GM18519 (cell line): ENCODE data around the gene ACOT7.

Experiments used
- ATAC-seq: cut with Tn5 transposase; IDR thresholded peaks from one replicate; pipeline ENCODE4 v1.9.1; 2021; ENCODE audit warnings: mild to moderate bottlenecking, moderate library complexity; ENCODE audit not compliant: unreplicated experiment, low FRiP score

ACOT7 gene

DNA sequence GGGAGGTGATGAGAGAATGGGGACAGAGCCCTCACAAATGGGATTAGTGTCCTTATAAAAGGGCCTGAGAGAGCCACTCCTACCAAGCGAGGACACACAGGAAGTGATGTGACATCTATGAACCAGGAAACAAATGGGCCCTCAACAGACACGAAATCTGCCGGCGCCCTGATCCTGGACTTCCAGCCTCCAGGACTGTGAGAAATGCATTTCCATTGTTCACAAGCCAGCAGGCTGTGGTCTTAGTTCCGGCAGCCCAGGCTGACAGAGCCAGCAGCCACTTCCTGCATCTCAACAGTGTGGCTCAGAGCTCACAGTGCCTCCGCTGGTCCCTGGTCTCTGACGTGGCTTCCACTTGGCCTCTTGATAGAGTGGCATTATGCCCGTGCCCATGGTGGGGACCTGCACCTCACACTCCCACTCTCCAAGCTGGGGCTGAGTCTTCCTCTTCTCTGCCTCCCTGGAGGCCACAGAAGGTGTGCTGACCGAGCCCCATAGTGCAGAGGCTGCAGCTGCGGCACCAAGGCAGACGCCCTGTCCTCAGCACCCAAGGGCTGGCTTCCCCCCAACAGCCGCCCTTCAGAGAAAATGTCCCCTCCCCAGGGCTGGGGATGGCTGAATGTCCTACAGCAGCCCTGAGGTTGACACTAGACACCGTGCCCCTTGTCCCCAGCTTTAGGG lies 44.9 kb downstream of the ACOT7 start:
- no peak for ATAC-seq

DNA sequence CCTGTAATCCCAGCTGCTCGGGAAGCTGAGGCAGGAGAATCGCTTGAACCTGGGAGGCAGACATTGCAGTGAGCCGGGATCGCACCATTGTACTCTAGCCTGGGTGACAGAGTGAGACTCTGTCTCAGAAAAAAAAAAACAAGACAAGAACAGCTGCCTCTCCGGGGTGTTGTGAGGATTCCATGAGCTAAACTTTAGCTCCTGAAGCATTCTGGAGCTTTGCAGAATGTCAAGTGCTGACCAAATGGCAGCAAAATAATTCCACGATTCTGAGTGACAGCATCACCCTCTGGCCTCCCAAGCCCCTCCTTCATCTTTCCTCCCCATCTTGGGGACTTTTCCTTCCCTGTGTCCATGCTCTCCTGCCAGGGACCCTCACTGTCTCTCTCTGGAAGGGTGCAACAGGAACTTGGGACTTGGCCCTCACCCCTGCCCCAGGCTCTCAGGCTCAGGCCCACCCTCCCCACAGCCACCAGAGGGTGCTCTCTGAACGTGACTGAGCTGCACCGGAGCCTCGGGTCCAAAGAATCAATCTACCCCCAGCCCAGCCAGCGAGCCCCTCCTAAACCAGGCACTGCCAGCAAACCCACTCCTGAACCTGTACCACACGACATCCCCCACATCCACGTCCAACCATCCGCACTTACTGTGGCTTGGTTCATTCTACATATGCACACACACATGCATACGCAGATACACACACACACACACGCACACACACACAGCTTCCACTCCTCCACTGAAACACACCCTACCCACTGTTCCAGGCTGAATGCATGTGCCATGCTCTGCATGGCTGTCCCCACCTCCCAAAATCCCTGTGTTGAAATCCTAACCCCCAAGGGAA lies 45.7 kb downstream of the ACOT7 start:
- ATAC-seq = no peak

DNA sequence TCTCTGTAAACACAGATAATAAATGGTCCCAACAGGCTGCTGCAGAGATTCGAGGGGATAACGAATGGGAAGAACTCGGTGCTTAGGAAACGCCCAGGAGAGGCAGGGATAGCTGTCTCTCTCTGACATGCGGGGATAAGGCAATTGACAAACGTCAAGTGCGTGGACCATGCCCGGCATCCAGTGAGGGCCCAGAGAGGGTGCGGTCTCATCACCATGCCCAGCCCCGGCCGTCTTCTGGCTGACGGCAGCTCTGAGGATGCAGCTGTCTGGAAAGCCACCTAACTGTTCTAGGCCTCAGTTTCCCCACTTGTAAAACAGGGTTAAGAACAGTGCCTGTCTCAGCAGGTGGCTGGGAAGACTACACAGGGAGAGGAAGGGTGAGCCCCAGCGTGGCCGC lies 48.1 kb downstream of the ACOT7 start:
- ATAC-seq = no peak

DNA sequence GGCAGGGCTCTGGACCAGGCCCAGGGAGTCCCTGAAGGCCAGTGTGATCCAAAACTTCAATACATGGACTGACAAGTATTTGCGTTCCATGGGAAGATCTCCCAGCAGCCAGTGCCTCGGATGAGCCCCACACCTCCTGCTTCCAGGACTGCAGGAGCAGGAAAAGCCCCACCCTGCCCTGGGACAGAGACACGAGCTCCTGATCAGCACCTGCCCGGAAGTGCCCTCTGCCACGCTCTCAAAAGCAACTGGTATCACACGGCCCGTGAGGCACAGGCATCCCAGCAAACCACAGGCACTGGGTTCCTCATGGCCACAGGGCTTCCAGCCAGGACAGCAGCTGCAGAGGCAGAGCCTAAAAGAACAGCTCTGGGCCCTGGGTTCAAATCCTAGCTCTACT lies 48.6 kb downstream of the ACOT7 start:
- ATAC-seq = no peak

DNA sequence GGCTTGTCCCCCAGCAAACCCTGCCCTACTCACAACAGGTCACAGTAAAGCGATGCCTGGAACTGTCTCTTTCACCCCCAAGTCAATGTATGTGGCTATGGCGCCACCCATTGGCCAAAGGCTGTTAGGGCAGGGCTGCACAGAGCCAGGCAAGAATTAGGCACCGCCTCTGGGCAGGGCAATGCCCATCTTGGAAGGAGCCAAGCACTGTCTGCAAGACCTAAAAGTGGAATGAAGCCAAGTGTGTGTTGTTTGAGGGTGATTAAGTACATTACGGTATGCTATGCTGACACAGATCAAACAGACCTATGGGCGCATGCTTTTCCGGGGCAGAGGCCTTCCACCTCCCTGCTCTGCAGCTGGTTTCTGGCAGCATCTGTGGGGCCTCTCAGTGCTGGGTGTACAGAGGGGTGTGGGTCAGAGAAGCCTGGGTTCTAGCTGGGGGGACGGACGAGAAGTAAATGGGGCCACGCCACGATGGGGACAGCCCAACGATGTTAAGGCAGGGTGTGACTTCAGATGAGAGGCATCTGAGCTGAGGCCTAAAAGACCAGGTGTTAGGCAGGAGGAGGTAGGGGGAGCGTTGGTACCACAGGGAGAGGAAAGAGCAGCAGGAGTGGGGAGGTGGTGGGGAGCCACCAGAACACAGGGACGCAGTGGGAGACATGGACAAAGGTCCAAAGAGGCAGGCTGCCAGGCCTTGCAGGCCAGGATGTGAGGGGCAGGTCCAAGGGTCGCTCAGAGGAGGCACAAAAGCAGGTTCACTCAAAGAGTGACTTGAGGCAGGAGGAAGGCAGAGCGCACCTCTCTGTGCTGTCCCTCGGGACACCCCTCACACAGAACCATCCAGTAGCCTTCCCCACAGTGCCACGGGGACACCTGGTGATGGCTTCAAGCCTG lies 49.8 kb downstream of the ACOT7 start:
- ATAC-seq = no peak

DNA sequence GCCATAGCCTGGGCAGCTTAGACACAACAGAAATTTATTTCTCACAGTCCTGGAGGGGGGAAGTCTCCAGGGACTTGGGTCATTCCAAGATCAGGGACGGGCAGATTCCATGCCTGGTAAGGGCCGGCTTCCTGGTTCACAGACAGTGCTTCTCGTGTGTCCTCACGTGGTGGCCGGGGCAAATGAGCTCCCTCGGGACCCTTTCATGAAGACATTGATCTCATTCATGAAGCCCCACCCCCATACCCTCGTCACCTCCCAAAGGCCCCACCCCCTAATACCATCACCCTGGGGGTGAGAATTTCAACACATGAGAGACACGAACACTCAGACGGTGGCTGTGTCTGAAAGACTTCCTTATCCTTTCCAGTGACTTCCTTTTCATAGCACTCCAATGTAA lies 51.5 kb downstream of the ACOT7 start:
- ATAC-seq = no peak

DNA sequence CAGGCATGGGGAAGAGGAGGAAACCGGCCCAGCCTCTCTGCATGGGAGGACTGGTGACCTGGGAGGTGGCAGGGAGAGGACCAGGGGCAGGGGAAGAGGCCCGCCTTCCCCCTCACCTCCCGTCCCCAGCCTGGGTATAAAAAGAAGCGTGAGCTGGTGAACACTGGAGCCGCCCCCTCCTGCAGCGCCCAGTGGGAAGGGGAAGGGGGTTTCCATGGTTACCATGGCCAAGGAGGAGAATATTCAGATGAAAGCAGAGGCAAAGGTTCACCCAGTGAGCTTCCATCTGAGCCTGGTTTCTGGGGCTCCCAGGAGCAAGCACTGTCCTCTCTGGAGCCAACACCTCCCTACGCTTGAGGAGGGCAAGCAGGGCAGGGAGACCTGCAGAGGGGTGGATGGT lies 54.9 kb downstream of the ACOT7 start:
- no peak for ATAC-seq

DNA sequence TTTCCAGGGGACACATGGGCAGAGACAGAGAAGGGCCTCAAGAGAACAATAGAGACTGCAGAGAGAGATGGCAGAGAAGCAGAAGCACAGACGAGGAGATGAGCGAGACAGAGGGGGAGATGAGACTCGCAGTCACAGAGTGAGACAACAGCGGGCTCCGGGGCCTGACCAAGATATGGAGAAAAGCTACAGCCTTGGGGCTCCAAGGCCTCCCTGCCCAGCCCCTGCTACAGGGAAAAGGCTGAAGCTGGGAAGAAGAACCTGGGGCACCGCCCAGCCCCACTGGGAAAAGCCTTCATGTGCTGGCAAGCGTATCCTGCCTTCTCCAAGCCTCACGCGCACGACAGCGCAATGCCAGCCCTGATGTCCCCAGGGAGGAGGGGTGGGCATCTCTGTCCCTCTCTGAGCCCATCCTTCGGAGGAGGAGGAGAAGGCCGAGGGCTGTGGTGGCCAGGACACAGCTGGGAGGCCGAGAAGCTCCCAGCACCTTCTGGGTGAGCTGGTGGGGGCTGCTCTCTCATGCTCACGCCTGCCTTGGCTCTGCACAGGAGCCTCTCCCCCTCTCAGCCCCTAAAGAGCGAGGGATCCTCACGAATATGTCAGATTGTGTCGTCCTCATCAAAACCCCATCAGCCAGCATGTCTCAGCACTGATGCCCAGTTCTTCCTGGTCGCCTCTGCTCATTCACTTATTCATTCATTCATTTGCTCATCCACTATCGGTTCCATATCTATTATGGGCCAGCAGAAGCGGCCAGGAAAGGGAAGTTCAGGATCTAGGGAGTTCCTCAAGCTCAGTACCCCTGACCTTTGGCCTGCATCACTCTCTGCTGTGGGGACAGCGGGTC lies 56.6 kb downstream of the ACOT7 start:
- ATAC-seq = no peak

DNA sequence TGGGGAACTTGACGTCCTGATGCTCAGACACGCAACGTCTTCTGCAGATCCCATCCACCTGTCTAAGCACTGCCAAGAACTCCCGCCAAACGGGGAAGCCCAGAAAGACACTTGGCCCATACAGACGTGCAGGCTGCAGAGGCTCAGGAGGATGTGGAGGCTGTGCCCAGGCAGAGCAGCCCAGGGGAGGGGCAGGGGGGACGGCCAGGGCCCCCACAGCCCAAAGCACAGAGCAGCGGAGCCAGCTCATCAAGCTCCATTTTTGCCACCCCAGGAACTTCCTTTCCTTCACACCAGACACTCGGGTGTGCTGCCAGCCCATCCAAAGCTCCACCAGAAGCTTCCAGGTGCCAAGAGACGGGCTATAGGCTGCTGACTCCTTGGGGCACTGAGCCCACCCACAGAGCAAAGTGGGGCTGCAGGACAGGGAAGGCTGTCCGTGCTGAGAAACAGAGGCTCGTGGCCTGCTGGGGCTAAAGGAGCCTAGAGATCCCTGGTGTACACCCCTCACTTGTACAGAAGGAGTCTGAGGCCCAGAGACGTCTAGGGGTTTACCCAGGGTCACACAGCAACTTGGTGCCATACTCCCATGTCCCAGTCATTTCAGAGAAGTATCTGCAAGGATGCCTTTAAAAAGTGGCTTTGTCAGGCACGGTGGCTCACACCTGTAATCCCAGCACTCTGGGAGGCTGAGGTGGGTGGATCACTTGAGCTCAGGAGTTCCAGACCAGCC lies 59.1 kb downstream of the ACOT7 start:
- no peak for ATAC-seq

DNA sequence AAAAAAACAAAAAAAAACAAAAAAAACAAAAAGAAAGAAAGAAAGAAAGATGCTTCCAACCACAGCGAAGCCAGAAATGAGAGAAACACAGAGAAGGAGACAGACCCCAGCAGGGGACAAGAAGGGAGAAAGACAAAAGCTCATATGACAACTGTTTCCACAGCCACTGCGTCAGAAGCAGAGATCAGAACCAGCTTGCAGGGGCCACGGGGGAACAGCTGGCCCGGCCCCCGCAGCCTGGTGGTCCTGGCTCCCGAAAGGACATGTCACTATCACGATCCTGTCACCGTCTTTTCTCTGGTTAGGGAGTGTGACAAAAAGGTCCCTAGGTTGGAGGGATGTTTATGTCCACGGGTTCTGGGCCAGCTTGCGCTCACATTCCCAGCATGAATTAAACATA lies 60.7 kb downstream of the ACOT7 start:
- no peak for ATAC-seq

DNA sequence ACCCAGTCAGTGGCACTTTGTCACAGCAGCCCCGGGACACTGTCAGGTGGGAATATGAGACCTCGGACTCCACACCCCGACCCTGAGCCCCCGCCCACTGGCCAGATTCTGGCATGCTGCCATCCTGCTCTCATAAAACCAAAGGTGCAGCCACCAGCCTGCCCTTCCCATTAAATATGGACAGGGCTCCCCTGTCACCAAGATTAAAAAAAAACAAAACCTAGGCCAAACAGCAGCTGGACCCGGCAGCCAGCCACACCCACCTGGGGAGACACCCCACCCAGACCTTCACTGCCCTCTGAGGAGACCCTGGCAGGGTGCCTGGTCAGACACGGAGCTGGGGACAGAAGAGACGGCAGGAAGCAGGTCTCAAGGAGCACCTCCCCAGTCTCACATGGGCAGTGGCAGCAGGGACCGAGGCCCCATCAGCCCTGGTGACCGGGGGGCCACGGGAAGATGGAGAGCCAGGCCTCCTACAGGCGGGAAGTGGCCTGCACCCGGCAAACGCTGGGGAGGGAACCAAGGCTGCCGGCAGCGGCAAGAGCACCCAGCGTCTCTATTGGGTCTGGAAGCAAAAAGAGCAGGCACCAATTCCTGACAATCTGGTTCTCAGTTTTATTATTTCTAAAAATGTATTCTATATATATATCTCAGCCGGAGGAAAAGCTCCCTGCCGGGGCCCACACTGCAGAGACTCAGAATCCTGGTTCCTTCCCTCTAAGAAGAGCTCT lies 61.9 kb downstream of the ACOT7 start:
- no peak for ATAC-seq

DNA sequence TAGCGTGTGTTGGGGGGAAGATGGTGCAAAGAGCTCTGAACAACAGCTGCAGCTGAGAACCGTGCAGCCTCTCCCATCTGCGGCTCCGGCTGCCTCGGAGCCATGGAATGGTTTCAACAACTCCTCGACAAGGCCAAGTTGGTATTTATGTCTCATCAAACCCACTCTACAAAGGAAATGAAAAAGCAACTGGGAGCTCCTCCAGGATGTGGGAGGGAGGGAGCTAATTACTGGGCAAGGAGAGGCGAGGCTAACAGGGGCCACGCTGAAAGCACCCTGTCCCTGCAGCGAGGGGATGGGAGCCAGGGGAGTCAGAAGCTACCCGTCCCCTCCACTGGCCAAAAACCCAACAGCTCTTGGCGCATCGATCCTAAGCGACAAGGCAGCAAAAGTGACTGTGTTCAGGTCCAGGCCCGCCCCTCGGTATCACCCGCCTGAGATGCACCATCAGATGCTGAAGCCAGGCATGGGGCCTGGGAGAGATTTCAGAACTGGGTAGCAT lies 63.1 kb downstream of the ACOT7 start:
- no peak for ATAC-seq

DNA sequence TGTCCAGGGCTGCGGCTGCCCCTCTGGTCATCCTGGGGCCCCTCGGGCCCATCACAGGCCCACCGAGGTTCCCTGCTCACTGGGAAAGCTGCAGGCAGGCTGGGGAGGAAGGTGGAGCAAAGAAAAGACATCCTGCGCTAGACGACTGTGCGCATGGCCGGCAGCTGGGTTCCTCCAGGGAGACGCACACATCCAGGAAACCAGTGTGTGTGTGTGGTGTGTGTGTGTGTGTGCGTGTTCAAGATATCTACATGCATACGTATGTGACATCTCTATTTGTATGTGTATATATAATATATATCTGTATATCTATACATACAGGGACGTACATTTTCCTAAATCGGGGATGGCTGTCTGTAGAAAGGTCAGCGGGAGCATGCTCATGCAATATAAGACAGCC lies 63.7 kb downstream of the ACOT7 start:
- no peak for ATAC-seq

DNA sequence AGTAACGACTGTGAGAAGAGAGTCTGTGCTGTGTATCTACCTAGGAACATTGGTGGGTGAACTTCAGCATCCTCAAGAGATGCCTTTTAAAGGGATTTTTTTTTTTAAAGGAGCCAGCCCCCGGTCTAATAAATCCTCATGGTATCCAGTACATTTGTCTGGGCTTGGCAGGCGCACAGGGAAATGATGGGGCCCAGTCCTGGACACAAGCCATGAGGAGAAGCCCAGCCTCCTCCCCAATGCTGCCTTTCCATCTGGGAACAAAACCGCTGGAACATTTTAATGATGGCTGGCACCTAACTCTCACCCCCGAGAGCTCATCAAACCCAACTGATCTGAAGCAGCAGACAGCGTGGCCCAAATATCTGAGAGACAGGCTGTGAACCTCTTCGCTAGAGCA lies 64.2 kb downstream of the ACOT7 start:
- no peak for ATAC-seq

DNA sequence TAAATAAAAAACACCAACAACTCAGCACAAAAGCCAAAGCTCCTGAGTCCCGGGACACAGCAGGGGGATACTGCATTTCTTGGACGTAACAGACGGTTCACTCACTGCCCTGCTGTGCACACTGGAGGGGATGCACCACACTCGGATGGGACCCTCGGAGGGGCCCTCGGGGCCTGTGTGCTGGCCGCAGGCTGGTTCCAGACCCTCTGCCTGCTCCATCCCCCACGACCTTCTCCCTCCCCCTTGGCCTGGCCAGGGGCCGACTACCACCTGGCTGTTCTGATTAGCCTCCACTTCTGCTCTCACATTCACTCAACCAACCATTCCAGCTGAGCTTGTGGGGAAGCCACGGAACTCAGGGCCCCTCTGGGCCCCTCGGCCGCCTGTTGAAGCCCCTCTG lies 64.9 kb downstream of the ACOT7 start:
- ATAC-seq = no peak

DNA sequence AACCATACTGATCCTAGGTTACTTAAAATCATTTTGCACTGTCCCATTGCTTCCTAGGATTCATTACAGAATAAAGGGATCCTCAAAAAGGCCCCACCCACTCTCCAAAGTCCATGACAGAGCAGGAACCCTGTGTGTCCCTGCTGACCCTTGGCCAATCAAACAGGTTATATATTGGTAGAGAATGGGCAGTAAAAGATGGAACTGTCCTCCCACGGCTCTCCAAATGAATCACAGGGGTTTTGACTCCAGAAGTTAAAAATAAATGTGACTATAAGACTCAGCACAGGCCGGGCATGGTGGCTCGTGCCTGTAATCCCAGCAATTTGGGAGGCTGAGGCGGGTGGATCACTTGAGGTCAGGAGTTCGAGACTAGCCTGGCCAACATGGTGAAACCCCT lies 65.5 kb downstream of the ACOT7 start:
- no peak for ATAC-seq

DNA sequence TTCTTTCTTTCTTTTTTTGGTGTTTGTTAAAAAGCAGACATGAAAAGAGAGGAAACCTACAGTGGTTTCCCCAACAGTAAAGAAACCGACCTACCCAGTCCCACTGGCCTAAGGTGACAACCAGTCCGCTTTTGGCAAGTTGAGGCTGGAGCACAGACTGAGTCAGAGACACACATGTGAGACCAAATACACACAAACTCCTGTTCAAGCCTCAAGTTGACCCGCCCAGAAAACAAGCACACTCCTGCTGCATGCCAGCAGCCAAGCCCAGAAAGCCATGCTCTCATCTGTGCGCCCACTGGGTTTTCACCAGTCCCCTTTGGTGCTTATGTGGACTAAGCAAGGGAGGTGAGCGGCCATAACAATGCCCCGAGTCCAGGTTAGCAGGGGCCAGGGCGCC lies 68.1 kb downstream of the ACOT7 start:
- no peak for ATAC-seq

DNA sequence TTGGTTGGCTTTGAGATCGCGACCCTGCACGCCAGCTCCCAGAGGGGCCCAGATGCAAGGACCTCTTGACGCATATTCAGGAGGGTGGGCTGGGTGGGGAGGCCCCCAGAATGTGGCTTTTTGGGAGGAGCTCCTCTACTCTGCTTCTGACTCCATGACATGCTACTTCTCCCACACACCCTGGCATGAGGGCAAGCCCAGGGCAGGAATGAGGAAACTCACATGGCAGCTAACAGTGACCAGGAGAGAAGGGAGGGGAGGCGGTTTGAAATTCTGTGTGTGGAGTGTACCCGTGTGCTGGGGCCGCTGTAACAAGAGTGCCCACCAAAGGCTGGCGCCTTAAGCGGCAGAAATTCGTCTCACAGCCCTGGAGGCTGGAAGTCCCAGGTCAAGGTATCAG lies 71.4 kb downstream of the ACOT7 start:
- ATAC-seq = no peak

DNA sequence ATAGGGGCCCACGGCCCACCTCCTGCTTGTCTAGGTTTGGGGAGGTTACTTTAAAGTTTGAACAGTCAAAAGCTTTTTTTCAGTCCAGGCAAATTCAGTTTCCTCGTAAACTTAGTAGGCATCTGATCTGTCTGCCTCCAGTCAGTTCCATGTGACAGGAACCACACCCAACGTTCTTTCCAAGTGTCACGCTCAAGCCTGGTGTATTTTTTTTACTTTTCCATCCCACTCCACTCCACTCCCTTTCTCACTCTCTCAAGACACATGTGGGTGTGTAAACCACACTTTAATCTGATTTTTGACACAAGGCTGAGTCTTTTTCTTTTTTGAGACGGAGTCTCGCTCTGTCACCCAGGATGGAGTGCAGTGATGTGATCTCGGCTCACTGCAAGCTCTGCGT lies 72.4 kb downstream of the ACOT7 start:
- no peak for ATAC-seq
